Mucosa of stomach (tissue), 1 donor: ENCODE measurements around the gene BSDC1.

ENCODE experiments used
- H3K27me3 ChIP-seq: one replicate; pipeline ENCODE4 v1.7.0; 2013; ENCODE audit warnings: mild to moderate bottlenecking, low read length; ENCODE audit not compliant: control insufficient read depth, insufficient read depth
- H3K36me3 ChIP-seq: one replicate; pipeline ENCODE4 v1.7.0; 2013; ENCODE audit warnings: low read length; ENCODE audit not compliant: control insufficient read depth, insufficient read depth
- H3K4me1 ChIP-seq: one replicate; pipeline ENCODE4 v1.7.0; 2013; ENCODE audit warnings: mild to moderate bottlenecking, low read length; ENCODE audit not compliant: control insufficient read depth, insufficient read depth
- H3K4me3 ChIP-seq: one replicate; pipeline ENCODE4 v1.7.0; 2013; ENCODE audit warnings: low read length
- H3K9ac ChIP-seq: one replicate; pipeline ENCODE4 v1.7.0; 2013; ENCODE audit warnings: mild to moderate bottlenecking, low read length, moderate library complexity
- H3K9me3 ChIP-seq: one replicate; pipeline ENCODE4 v1.7.0; 2013; ENCODE audit warnings: mild to moderate bottlenecking, low read length, moderate library complexity; ENCODE audit not compliant: control insufficient read depth
- donor health status: Pancreatic carcinoma.

The BSDC1 gene

GRCh38 chr1:32330558-32331151 lies 63.6 kb downstream of the BSDC1 start:
- H3K36me3 ChIP-seq: peaks cover 17% of the 10 kb centered on the region
- no peak overlapping the region for H3K4me3 ChIP-seq
- peaks cover 30% of the 10 kb centered on the region for H3K4me1 ChIP-seq
- no peaks in the 10 kb centered on the region for H3K9me3 ChIP-seq
- H3K9ac ChIP-seq: no peak overlapping the region
- no peaks in the 10 kb centered on the region for H3K27me3 ChIP-seq

GRCh38 chr1:32329931-32330466 lies 64.2 kb downstream of the BSDC1 start:
- Histone ChIP-seq H3K9me3 (no peaks in the 10 kb centered on the region), H3K4me3 (no peak overlapping the region), H3K9ac (no peak overlapping the region), H3K27me3 (no peaks in the 10 kb centered on the region), H3K36me3 (peaks cover 17% of the 10 kb centered on the region), H3K4me1 (peaks cover 27% of the 10 kb centered on the region)

DNA sequence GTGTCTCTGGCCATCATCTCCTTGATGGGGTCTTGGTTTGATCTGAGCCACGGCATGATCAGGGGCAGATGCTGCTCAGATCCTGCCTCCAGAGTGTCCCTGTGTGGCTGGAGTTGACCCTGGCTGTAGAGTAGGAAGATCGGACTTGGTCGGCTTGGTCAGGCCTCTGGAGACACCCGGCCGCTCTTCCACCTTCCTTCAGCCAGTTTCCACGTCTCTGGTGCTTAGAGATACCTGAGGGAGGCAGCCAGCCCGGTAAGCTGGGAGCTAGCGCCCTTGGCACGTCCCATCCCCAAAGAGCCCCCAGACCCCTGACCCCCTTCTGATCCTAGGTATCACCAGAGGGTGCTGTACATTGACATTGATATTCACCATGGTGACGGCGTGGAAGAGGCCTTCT lies 67.0 kb downstream of the BSDC1 start:
- Histone ChIP-seq H3K9me3 (no peaks in the 10 kb centered on the region), H3K9ac (no peak overlapping the region), H3K4me1 (peaks cover 29% of the 10 kb centered on the region), H3K4me3 (no peak overlapping the region), H3K27me3 (no peaks in the 10 kb centered on the region), H3K36me3 (peaks cover 17% of the 10 kb centered on the region)

- H3K9ac ChIP-seq: peak overlapping the region; percentile 62
Observed at GRCh38 chr1:32321712-32322291, 72.4 kb downstream of the BSDC1 start.

DNA sequence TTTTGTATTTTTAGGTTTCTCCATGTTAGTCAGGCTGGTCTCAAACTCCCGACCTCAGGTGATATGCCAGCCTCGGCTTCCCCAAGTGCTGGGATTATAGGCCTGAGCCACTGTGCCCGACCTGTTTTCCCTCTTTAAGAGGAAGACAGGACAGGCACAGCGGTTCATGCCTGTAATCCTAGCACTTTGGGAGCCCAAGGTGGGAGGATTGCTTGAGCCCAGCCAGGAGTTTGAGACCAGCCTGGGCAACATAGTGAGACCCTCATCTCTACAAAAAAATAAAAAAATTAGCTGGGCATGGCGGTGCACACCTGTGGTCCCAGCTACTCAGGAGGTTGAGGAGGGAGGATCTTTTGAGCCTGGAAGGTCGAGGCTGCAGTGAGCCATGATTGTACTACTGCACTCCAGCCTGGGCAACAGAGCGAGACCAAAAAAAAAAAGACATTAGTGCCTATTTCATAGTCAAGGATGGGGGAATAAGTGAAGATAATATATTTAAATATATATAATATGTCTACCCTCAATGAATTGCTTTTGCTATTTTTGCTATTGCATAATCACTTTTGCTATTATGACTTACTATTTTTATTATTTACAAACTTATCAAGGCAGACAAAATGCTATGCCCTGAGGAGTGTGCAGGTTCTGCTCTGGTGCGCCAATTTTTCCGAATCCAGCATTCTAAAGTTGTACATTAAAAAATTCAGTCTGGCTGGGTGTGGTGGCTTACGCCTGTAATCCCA lies 75.9 kb downstream of the BSDC1 start:
- Histone ChIP-seq H3K36me3 (no peaks in the 10 kb centered on the region), H3K9me3 (no peaks in the 10 kb centered on the region), H3K27me3 (no peaks in the 10 kb centered on the region), H3K9ac (no peak overlapping the region), H3K4me1 (peaks cover 44% of the 10 kb centered on the region), H3K4me3 (no peak overlapping the region)

More at GRCh38 chr1:32321712-32322291, 72.4 kb downstream of the BSDC1 start:
- Histone ChIP-seq H3K9me3 (no peaks in the 10 kb centered on the region), H3K4me1 (peaks cover 47% of the 10 kb centered on the region), H3K36me3 (peaks cover under 1% of the 10 kb centered on the region), H3K27me3 (no peaks in the 10 kb centered on the region), H3K4me3 (no peak overlapping the region)

GRCh38 chr1:32316903-32317277 lies 77.4 kb downstream of the BSDC1 start:
- H3K4me3 ChIP-seq: no peak overlapping the region
- H3K36me3 ChIP-seq: no peaks in the 10 kb centered on the region
- no peak overlapping the region for H3K9ac ChIP-seq
- peaks cover 31% of the 10 kb centered on the region for H3K4me1 ChIP-seq
- no peaks in the 10 kb centered on the region for H3K9me3 ChIP-seq
- H3K27me3 ChIP-seq: no peaks in the 10 kb centered on the region
